ENCODE measurements around the gene SPATA31A5.
"Not testable (repeated sequence)": the region's sequence is repeated elsewhere in the genome, so short reads cannot be mapped to it uniquely, and the experiment has no call there.

SPATA31A5 gene

GRCh38 chr9:60914107-60914506 lies at the start of gene SPATA31A5:
Gene SPATA31A5, plus strand, starts transcription at chr9:60914407. Its CDS starts 29 bp downstream, at chr9:60914436.
- DNase-seq (ENCODE audit: low read depth in 1 of 2, low spot score in 1 of 2), result not testable (repeated sequence)

GRCh38 chr9:60962990-60963350 lies 48.8 kb downstream of the SPATA31A5 start:
- DNase-seq (ENCODE audit: low read depth in 1 of 2, low spot score in 1 of 2), result not testable (repeated sequence)

GRCh38 chr9:60966382-60966781 lies 52.2 kb downstream of the SPATA31A5 start:
- DNase-seq (ENCODE audit: low read depth in 1 of 2, low spot score in 1 of 2), result not testable (repeated sequence)
